NCI-H1436 treated with DMSO at 0.1 percent for 48 hours (cell line): Measurements from ENCODE around the gene ITGAD.
A peak's percentile ranks its signal among the peaks of the same experiment; 100 is the strongest.
"Not testable (repeated sequence)": the region's sequence is repeated elsewhere in the genome, so short reads cannot be mapped to it uniquely, and the experiment has no call there.

Experiments used
- DNase-seq: peaks from one replicate; lab custom pipeline; 2025; lab: John Stamatoyannopoulos, UW

Gene ITGAD

GRCh38 chr16:31430380-31431052 is 37.4 kb downstream of the ITGAD start:
- DNase-seq, result no peak

- no peak for DNase-seq
Measured at GRCh38 chr16:31435341-31436220, 42.4 kb downstream of the ITGAD start.

DNA sequence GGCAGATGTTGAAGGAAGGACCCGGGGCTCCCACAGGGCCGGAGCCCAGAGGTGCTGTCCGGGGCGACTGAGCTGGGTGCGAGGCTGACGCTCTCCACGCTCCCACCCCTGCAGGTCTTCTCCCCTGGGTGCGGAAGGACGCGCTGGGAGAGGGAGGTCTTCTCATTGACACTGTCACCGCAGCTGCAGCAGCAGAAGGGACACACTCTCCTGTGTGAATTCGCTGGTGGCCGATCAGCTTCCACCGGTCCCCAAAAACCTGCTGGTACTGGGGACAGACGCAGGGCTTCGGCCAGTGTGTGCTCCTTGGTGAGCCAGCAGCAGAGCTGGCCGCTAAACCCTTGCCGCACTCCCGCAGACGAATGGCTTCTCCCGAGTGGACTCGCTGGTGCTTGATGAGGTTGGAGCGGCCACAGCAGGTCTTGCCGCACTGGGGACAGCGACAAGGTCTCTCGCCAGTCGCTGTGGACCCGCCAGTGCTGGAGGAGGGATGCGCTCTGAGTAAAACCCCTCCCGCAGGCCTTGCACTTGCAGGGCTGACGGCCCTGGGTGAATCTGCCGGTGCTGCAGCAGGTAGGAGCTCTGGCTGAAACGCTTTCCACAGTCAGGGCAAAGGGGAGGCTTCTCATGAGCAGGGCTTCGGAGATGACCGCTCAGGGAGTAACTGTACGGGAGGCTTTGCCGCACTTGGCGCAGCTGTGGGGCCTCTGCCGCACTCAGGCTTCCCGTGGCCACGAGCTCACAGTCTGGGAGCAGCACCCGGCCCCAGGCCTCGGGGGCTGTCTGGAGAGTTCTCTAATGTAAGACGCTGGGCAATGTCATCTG is 43.3 kb downstream of the ITGAD start:
- DNase-seq, result no peak

GRCh38 chr16:31438414-31438813 is 45.3 kb downstream of the ITGAD start:
- no peak for DNase-seq

DNA sequence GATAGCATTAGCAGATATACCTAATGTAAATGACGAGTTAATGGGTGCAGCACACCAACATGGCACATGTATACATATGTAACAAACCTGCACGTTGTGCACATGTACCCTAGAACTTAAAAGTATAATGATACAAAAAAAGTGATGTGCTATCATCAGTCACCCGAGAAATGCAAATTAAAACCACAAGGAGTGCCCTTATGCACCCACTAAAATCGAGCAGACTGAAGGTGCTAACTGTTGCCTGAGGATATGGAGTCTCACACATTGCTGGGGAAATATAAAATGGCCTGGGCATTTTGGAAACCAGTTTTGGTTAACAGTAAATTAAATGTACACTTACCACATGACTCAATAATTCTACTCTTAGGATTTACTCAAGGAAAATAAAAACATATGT is 45.9 kb downstream of the ITGAD start:
- not testable (repeated sequence) for DNase-seq

- no peak for DNase-seq
Measured at GRCh38 chr16:31439519-31439918, 46.4 kb downstream of the ITGAD start.

GRCh38 chr16:31440516-31441184 is 47.5 kb downstream of the ITGAD start:
- DNase-seq, result no peak

GRCh38 chr16:31441956-31442355 is 48.8 kb downstream of the ITGAD start:
- DNase-seq, result no peak

DNA sequence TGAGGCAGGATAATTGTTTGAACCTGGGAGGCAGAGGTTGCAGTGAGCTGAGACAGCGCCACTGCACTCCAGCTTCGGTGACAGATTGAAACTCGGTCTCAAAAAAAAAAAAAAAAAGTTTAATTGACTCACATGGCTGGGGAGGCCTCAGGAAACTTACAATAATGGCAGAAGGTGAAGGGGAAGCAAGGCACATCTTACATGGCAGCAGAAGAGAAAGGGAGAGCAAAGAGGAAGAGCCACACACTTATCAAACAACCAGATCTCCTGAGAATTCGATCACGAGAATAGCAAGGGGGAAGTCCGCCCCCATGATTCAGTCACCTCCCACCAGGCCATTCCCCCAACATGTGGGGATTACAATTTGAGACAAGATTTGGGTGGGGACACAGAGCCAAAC is 52.8 kb downstream of the ITGAD start:
- not testable (repeated sequence) for DNase-seq

DNA sequence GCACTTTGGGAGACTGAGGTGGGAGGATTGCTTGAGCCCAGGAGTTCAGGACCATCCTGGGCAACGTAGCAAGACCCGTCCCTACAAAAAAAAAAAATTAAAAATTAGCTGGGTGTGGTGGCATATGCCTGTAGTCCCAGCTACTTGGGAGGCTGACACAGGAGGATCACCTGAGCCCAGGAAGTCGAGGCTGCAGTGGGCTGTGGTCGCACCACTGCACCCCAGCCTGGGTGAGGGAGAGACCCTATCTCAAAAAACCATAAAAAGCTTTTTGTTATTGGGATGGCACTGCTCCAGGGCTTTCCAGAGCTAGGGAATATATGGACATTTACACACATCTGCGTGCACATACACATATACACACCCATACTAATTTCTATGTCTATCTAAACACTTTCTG is 58.1 kb downstream of the ITGAD start:
- DNase-seq, result no peak

- DNase-seq, result no peak
Measured at GRCh38 chr16:31451681-31452351, 58.7 kb downstream of the ITGAD start.

DNA sequence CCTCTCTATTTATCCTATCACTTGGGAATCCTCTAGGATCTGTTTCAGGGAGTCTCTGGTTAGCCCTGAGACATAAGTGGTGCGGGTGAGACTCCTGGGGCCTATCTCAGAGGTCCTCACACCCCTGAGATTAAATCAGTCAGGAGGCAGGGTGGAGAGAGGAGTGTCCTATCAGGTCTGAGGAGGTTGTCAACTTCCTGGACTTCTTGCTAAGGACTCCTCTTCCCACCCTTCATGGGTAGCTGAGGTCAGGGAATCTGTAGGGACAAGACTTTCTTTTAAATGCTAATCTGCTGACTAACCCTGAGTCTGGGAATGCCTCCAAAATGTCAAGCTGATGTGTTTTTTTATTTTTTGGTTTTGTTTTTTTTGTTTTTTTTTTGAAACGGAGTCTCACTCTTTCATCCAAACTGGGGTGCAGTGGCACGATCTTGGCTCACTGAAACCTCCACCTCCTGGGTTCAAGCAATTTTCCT is 59.5 kb downstream of the ITGAD start:
- DNase-seq, result no peak

GRCh38 chr16:31453255-31454204 is 60.4 kb downstream of the ITGAD start:
- no peak for DNase-seq

DNA sequence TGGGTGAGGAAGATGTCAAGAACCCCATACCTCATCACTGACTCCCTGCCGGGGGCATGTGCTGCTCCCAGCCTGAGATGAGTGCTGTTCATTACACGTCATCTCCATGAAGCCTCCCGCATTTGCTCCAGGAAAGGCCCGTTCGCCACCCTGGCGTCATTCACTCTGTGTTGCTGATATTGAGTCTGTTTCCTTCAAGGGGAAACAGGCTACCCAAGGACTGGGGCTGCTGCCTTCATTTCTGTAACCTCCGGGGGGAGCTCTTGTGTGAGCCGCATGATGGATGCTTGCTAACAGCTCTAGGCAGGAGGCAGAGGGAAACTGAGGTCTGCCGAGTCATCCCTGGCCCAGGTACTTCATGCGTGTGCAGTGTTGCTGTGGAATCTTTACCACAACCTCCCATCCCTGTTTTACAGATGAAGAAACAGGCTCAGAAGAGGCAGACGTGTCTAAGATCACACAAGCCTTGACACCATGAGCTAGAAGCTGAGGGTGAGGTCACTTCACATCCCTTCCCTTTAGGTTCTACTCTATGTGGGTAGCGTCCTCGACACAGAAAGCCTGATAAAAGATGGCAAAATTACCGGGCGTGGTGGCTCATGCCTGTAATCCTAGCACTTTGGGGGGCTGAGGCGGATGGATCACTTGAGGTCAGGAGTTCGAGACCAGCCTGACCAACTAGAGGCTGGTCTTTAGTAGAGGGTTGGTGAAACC is 62.6 kb downstream of the ITGAD start:
- no peak for DNase-seq

- DNase-seq, result no peak
Measured at GRCh38 chr16:31456988-31457360, 63.8 kb downstream of the ITGAD start.

DNA sequence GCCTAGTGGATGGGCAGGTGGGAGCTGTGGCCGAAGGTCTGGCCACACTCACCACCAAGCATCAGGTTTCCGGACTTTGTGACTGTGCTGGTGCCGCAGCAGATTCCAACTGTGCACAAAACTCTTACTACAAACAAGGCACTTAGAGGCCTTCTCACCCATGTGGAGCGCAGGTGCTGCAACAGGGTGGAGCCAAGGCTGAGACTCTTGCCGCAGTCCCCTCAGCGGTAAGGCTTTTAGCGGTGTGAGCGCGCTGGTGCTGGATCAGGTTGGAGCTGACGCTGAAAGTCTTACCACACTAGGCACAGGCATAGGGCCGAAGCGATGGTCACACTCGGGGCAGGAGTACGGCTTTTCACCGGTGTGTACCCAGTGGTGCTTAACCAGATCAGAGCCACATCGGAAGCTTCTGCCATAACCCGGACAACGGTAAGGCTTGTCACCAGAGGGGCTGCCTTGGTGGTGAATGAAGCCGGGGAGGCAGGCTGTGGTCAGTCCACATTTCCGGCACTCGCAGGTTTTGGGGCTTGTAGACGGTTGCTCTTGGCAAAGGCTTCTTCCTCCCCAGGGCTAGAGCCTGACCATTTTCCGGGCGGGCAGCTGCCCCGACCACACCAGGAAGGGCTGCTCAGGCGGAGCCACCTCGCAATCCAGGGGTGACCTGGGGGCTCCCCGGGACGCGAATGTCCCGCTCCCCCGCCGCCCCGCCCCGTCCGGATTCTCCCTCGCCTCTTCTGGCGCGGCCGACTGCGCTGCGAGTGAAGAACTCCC is 65.1 kb downstream of the ITGAD start:
- no peak for DNase-seq

GRCh38 chr16:31458844-31459686 is 65.9 kb downstream of the ITGAD start, which contains the start of gene ARMC5:
TSS of gene ARMC5 (plus strand) at chr16:31459501. CDS start at chr16:31459525, 24 bp downstream.
- DNase-seq, result peak; percentile 81
